Kidney (tissue), 14 donors: Measurements from ENCODE around the gene ANKRD23. TPM values are rescaled to one million over a fixed set of nuclear protein-coding genes. Genes with fewer than 3 reads are reported as not detected.

ENCODE experiments used
- DNase-seq, 5 donors: peaks; one replicate each; pipeline ENCODE4 v3.0.0-alpha.2; 2013 to 2020
- FAIRE-seq: peaks from 2 replicates; lab custom pipeline; 2012; peaks lifted over from hg19 to GRCh38; lab: Jason Lieb, UNC
- H3K27ac ChIP-seq, 2 donors: one replicate each; pipeline ENCODE4 v1.7.0; 2013; ENCODE audit warnings: low read depth in 2 of 2, low read length in 2 of 2, inconsistent platforms in 1 of 2
- H3K27me3 ChIP-seq: one replicate; pipeline ENCODE4 v1.7.1; 2013; ENCODE audit warnings: low read length, inconsistent platforms; ENCODE audit not compliant: control insufficient read depth, insufficient read depth
- H3K36me3 ChIP-seq, 3 donors: one replicate each; pipeline versions ENCODE4 v1.7.0 to v1.7.1; 2013; ENCODE audit warnings: low read length in 3 of 3, control low read depth in 1 of 3, inconsistent platforms in 1 of 3; ENCODE audit not compliant: insufficient read depth in 3 of 3, control insufficient read depth in 2 of 3
- H3K4me1 ChIP-seq, 3 donors: one replicate each; pipeline versions ENCODE4 v1.7.0 to v1.7.1; 2013; ENCODE audit warnings: low read length in 3 of 3, inconsistent platforms in 1 of 3, low read depth in 1 of 3; ENCODE audit not compliant: control insufficient read depth in 2 of 3, insufficient read depth in 2 of 3
- H3K4me3 ChIP-seq, 3 donors: one replicate each; pipeline versions ENCODE4 v1.7.0 to v1.8.1; 2013; ENCODE audit warnings: low read length in 3 of 3, control low read depth in 1 of 3, inconsistent platforms in 1 of 3
- H3K9ac ChIP-seq, 3 donors: one replicate each; pipeline versions ENCODE4 v1.7.0 to v1.7.1; 2013; ENCODE audit warnings: low read length in 3 of 3, control low read depth in 1 of 3, inconsistent platforms in 1 of 3
- H3K9me3 ChIP-seq, 3 donors: one replicate each; pipeline versions ENCODE4 v1.7.0 to v1.7.1; 2013; ENCODE audit warnings: low read length in 3 of 3, control low read depth in 1 of 3, inconsistent platforms in 1 of 3; ENCODE audit not compliant: control insufficient read depth in 2 of 3, insufficient read depth in 1 of 3
- intact Hi-C: fragments of 100-400 bp; cut with DNase I; formaldehyde crosslinking; loops from one replicate; pipeline ENCODE4 v1.11.1; 2022
- polyA plus RNA-seq: library from polyadenylated mRNA; stranded (reverse); fragments of 350-450 nt; fragmentation: Illumina TruSeq; extraction: RNeasy Lipid Tissue Mini Kit (QIAGEN cat#74804); gene quantifications from one replicate; pipeline ENCODE4 v1.2.3, GENCODE V29; 2014; ENCODE audit warnings: low read depth, low replicate concordance; ENCODE audit not compliant: insufficient read depth
- total RNA-seq: library from RNA; stranded (reverse); fragmentation: NEBNext Ultra II Directional; extraction: Animal tissue kit (Norgen Biotek cat#: 25700); gene quantifications from one replicate; pipeline ENCODE4 v1.2.1, GENCODE V29; 2021
- TF ChIP-seq, protein P1 (sequence below): IDR thresholded peaks from 3 replicates; pipeline ENCODE4 v1.5.1; 2012; ENCODE audit warnings: mild to moderate bottlenecking, moderate library complexity, borderline replicate concordance; ENCODE audit not compliant: insufficient read depth; ENCODE audit errors: extremely low read depth
- donor health status: control.
- donor health status: control.
- donor health status: control.
- donor health status: control.
- donor health status: control.
- donor health status: DM: yes; HTN: yes; CAD: no.
- donor health status: Normal renal cell carcinoma (clear cell type).

ANKRD23 gene
- total and polyA plus RNA-seq, 2 donors from 2014 or later, result 1.6 to 4.0 TPM

DNA sequence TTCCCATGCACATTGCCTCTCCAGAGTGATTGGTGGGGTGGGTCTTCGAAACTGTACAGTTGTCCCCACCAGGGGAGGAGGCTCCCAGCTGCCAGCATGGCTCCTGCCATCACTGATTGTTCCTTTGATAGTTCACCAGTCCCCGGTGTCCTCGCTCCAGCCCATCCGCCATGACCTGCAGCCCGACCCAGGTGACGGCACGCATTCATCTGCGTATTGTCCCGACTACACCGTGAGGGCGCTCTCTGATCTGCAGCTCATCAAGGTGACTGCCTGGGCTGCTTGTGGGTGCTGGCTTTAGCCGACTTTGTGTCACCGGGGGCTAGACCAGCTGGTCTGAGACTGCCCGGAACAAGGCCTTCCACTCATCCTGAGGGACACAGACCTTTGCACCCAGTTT, 15.4 kb downstream of the ANKRD23 start:
- TF ChIP-seq, protein P1, sequence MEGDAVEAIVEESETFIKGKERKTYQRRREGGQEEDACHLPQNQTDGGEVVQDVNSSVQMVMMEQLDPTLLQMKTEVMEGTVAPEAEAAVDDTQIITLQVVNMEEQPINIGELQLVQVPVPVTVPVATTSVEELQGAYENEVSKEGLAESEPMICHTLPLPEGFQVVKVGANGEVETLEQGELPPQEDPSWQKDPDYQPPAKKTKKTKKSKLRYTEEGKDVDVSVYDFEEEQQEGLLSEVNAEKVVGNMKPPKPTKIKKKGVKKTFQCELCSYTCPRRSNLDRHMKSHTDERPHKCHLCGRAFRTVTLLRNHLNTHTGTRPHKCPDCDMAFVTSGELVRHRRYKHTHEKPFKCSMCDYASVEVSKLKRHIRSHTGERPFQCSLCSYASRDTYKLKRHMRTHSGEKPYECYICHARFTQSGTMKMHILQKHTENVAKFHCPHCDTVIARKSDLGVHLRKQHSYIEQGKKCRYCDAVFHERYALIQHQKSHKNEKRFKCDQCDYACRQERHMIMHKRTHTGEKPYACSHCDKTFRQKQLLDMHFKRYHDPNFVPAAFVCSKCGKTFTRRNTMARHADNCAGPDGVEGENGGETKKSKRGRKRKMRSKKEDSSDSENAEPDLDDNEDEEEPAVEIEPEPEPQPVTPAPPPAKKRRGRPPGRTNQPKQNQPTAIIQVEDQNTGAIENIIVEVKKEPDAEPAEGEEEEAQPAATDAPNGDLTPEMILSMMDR, result no peak
- no peak for DNase-seq
- Histone ChIP-seq H3K4me1 (peaks cover under 1 to 4% (median 3%) of the 10 kb centered on the region in 3 donors), H3K9me3 (no peaks in the 10 kb centered on the region), H3K4me3 (no peak overlapping the region), H3K27me3 (no peaks in the 10 kb centered on the region), H3K36me3 (peaks cover 3 to 53% (median 28%) of the 10 kb centered on the region in 3 donors), H3K27ac (no peak overlapping the region), H3K9ac (no peak overlapping the region)
- no peak for FAIRE-seq
- intact Hi-C loops, result no loop called here

DNA sequence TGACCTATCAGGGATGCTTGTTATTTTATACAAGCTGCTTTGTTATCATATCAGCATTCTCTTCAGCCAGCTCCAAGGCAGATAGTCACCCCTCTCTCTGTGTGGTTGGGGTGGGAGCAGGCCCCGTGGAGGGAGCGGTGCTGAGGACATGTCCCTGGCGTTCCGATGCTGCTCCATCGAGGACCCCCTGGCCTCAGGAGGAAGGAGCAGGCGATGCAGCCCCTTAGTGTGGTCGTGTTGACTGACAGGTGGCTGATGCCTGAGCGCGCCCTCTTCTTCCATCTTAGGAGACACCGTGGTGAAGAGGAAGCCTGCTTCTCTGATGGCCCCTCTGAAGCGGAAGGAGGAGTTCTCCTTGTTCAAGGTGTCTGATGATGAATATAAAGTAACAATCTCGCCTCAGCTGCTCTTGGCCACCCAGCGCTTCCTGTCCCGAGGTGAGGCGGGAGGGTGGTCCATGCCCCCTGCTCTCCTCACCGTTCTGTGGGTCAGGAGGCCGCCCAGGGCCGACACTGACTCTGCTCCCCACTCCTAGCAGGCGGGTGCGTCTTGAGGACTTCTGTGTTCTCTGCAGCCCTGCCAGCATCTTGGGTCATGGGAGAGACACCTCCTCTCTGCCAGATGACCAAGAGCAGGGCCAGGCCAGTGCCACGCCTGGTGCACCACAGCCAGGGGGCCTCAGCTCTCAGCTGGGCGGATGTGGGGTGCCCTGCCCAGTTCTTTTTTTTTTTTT, 17.1 kb downstream of the ANKRD23 start:
- H3K36me3 ChIP-seq, result peaks cover 3 to 46% (median 28%) of the 10 kb centered on the region in 3 donors
- H3K9me3 ChIP-seq, result no peaks in the 10 kb centered on the region
- no peak overlapping the region for H3K9ac ChIP-seq
- FAIRE-seq (no peak), DNase-seq (peak in 1 of 5 donors; percentile 43)
- H3K4me1 ChIP-seq, result peaks cover 0 to under 1% (median 0%) of the 10 kb centered on the region in 3 donors
- no peak overlapping the region for H3K27ac ChIP-seq
- intact Hi-C loops, result no loop called here
- no peaks in the 10 kb centered on the region for H3K27me3 ChIP-seq
- H3K4me3 ChIP-seq, result no peak overlapping the region
- TF ChIP-seq, protein P1, result no peak

DNA sequence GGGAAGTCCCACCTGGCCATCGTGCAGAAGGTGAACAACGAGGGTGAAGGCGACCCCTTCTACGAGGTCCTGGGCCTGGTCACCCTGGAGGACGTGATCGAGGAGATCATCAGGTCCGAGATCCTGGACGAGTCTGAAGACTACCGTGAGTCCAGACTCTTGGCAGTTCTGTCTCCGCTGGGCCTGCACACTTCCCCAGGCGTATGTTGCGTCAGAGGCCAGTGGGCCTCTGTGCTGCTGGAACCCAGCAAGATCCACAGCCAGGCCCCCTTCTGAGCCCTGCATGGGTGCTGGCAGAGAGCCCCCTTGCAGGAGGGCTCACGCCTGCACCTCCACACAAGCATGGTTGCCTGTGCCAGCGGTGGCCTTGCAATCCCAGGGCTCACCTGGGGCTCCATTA, 18.8 kb downstream of the ANKRD23 start:
- intact Hi-C loops, result no loop called here
- Histone ChIP-seq H3K9me3 (no peaks in the 10 kb centered on the region), H3K9ac (no peak overlapping the region), H3K27me3 (no peaks in the 10 kb centered on the region), H3K4me3 (no peak overlapping the region), H3K36me3 (peaks cover 3 to 30% (median 25%) of the 10 kb centered on the region in 3 donors), H3K27ac (no peak overlapping the region), H3K4me1 (peaks cover 0 to 13% (median 13%) of the 10 kb centered on the region in 3 donors)
- TF ChIP-seq, protein P1, result no peak
- DNase-seq (peak in 1 of 5 donors; percentile 41), FAIRE-seq (no peak)
